Measurements from ENCODE around the gene C12orf76.
"Not testable (repeated sequence)": the region's sequence is repeated elsewhere in the genome, so short reads cannot be mapped to it uniquely, and the experiment has no call there.

The C12orf76 gene

DNA sequence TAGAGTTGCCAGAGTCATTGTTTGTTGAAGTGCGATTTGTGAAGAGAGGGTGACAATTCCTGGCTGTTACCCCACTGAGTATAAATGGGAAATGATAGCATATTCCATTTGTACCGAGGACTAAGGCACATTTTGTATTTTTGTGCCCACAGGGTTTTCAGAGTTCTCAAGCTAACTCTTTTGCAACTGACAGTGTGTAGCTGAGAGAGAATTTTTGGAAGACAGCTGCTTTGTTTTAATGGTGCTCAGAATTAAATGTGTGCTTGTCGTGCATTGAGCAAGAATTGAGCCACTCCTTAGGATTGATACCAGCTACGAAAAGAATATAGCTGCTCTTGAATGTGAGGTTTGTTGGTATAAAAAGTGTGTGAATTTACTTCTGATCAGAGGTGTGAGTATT is 27.4 kb downstream of the C12orf76 start:
- Mint-ChIP-seq H3K4me1 (no peaks in the 10 kb centered on the region), H3K4me3 (no peak overlapping the region), H3K9me3 (no peaks in the 10 kb centered on the region), H3K36me3 (ENCODE audit: low read depth) (peaks cover 44% of the 10 kb centered on the region), H3K27me3 (no peaks in the 10 kb centered on the region), H3K27ac (no peak overlapping the region)
- DNase-seq (no peak), ATAC-seq (no peak)

DNA sequence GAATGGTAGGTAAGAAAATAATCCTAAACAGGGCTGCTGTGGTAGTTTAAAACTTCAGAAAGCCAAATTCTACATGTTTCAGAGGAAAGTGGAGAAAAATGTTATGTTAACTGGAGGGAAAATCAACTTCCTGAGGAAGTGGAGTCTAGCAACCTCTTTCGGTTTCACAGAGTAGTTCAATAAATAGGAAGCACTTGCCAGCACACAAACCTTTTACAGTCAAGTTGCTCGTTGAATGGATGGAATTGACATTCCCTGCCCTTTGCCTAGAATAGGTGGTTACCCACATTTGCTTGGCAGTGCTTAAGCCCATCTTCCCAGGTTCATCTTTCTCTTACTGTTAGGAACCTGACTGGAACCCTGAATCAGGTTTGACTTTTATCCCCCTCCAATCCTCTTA is 33.2 kb downstream of the C12orf76 start:
- H3K9me3 Mint-ChIP-seq = no peaks in the 10 kb centered on the region
- ATAC-seq (no peak), DNase-seq (no peak)
- peaks cover 44% of the 10 kb centered on the region for H3K36me3 Mint-ChIP-seq (ENCODE audit: low read depth)
- H3K27me3 Mint-ChIP-seq = no peaks in the 10 kb centered on the region
- H3K4me1 Mint-ChIP-seq = peaks cover 47% of the 10 kb centered on the region
- H3K4me3 Mint-ChIP-seq = no peak overlapping the region
- peak overlapping the region; percentile 64 for H3K27ac Mint-ChIP-seq

DNA sequence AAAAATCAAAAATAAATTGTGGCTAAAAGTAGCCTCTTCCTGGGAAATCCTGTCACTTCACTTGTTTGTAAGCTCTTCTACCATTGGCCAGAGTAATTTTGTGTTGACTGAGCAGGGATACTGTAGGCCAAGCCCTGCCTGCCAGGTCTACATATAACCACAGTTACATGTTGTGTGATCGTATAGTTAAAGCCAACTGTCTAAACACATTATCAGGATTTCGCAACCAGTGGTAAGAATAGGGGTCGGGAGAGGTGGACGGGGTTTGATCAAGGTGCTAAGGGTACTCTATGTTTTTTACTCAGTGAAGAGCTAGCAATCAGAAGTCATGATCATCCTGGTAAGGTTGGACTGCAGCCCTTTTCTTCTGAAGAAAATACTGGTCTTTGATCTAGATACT is 35.7 kb downstream of the C12orf76 start:
- Mint-ChIP-seq H3K27me3 (no peaks in the 10 kb centered on the region), H3K4me1 (peaks cover 71% of the 10 kb centered on the region), H3K36me3 (ENCODE audit: low read depth) (peaks cover 31% of the 10 kb centered on the region), H3K27ac (peak overlapping the region; percentile 78), H3K9me3 (peaks cover 4% of the 10 kb centered on the region), H3K4me3 (no peak overlapping the region)
- DNase-seq (no peak), ATAC-seq (no peak)

DNA sequence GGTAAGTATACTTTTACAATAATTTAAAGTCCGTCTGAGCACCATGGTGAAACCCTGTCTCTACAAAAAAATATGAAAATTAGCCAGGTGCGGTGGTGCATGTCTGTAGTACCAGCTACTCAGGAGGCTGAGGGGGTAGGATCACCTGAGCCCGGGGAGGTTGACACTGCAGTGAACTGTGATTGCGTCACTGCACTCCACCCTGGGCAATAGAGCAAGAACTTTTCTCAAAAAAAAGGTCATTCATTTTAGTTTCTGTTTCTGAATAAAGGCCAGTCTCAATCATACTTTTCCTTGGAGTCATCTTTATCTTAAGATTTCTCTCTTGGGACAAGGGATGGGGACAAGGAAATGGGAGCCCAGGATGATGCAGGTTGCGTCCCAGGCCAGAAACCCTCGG is 36.2 kb downstream of the C12orf76 start:
- H3K27ac Mint-ChIP-seq = peak overlapping the region; percentile 78
- H3K27me3 Mint-ChIP-seq = no peaks in the 10 kb centered on the region
- peaks cover 73% of the 10 kb centered on the region for H3K4me1 Mint-ChIP-seq
- H3K36me3 Mint-ChIP-seq (ENCODE audit: low read depth) = peaks cover 29% of the 10 kb centered on the region
- peak overlapping the region; percentile 13 for H3K4me3 Mint-ChIP-seq
- ATAC-seq = peak; percentile 70
- peaks cover 4% of the 10 kb centered on the region for H3K9me3 Mint-ChIP-seq
- peak; percentile 25 for DNase-seq

DNA sequence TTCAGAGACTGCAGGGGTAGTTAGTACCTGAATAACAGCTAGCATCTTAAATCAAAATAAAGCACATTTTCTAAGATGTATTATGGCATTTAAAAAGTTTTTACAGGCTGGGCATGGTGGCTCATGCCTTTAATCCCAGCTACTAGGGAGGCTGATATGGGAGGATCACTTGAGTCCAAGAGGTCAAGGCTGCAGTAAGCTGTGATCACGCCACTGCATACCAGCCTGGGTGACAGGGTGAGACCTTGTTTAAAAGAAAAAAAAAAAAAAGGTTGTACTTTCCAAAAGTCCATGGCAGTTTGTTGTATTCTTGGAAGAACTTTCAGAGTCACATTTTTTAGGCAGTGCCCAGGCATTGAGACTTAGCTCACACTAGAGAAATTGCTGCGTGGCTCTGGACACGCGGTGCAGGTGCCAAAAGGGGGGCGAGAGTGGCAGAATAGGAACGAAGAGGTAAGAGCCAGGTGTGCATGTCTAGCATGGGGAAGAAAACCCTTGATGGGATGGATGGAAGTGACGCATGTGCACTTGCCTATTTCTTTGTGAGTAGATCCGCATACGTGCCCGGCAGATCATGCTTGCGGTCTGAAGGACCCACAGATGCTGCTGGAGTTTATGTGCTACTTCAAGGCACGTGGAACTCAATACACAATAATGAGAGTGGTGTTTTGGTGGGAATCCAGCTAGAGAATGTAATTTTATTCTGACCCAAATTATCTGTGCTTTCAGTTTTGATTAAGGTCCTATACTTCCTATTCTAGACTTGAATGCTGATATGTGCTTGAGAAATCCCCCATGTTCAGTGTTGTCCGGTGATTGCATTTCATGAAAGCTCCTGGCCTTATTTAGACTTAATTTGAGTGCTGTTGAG is 37.2 kb downstream of the C12orf76 start:
- Mint-ChIP-seq H3K9me3 (peaks cover 4% of the 10 kb centered on the region), H3K27me3 (no peaks in the 10 kb centered on the region), H3K4me1 (peaks cover 83% of the 10 kb centered on the region), H3K4me3 (peak overlapping the region; percentile 5), H3K27ac (peak overlapping the region; percentile 33), H3K36me3 (ENCODE audit: low read depth) (peaks cover 32% of the 10 kb centered on the region)
- no peak for ATAC-seq
- DNase-seq = no peak

DNA sequence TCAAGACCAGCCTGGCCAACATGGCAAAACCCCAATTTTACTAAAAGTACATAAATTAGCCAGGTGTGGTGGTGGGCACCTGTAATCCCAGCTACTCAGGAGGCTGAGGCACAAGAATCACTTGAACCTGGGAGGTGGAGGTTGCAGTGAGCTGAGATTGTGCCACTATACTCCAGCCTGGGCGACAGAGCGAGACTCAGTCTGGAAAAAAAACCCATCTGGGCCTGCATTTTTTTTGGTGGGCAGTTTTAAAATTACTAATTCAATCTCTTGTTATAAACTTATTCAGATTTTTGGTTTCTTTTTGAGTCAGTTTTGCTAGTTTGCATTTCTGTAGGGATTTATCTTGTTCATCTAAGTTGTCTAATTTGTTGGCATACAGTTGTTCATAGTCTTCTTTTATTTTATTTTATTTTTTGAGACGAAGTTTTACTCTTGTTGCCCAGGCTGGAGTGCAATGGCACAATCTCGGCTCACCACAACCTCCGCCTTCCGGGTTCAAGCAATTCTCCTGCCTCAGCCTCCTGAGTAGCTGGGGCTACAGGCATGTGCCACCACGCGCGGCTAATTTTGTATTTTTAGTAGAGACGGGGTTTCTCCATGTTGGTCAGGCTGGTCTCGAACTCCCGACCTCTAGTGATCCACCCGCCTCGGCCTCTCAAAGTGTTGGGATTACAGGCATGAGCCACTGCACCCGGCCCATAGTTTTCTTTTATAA is 39.5 kb downstream of the C12orf76 start:
- Mint-ChIP-seq H3K4me3 (peak overlapping the region; percentile 36), H3K36me3 (ENCODE audit: low read depth) (peaks cover 28% of the 10 kb centered on the region), H3K4me1 (peaks cover 90% of the 10 kb centered on the region), H3K27ac (peak overlapping the region; percentile 57)
- peak; percentile 16 for ATAC-seq
- not testable (repeated sequence) for H3K27me3 Mint-ChIP-seq, DNase-seq, H3K9me3 Mint-ChIP-seq

DNA sequence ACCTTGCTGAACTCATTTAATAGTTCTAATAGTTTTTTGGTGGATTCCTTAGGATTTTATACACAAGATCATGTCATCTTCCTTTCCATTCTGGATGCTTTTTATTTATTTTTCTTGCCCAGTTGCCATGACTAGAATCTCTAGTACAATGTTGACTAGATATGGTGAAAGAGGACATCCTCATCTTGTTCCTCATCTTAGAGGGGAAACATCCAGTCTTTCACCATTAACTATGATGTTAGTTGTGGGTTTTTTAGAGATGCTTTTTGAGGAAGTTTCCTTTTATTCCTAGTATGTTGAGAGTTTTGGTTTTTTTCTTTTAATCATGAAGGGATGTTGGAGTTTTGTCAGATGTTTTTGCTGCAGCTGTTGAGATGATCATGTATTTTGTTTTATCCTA is 40.4 kb downstream of the C12orf76 start:
- ATAC-seq (no peak), DNase-seq (no peak)
- H3K27me3 Mint-ChIP-seq = no peaks in the 10 kb centered on the region
- peaks cover 4% of the 10 kb centered on the region for H3K9me3 Mint-ChIP-seq
- H3K4me3 Mint-ChIP-seq = no peak overlapping the region
- peaks cover 95% of the 10 kb centered on the region for H3K4me1 Mint-ChIP-seq
- peaks cover 29% of the 10 kb centered on the region for H3K36me3 Mint-ChIP-seq (ENCODE audit: low read depth)
- peak overlapping the region; percentile 67 for H3K27ac Mint-ChIP-seq

DNA sequence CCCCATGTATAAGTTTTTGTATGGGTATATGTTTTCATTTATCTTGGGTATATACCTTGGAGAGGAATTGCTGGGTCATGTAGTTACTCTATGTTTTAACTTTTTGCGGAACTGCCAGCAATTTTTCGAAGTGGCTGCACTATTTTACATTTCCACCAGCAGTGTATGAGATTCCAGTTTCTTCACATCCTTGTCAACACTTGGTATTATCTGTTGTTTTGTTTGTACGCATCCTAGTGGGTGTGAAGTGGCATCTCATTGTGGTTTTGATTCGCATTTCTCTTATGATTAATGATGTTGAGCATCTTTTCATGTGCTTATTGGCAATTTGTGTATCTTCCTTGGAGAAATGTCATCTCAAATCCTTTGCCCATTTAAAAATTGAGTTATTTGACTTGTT is 42.2 kb downstream of the C12orf76 start:
- peak overlapping the region; percentile 18 for H3K27ac Mint-ChIP-seq
- no peak for DNase-seq
- peaks cover 23% of the 10 kb centered on the region for H3K36me3 Mint-ChIP-seq (ENCODE audit: low read depth)
- no peak for ATAC-seq
- H3K27me3 Mint-ChIP-seq = no peaks in the 10 kb centered on the region
- no peak overlapping the region for H3K4me3 Mint-ChIP-seq
- H3K4me1 Mint-ChIP-seq = peaks cover 94% of the 10 kb centered on the region
- H3K9me3 Mint-ChIP-seq = peaks cover 4% of the 10 kb centered on the region

DNA sequence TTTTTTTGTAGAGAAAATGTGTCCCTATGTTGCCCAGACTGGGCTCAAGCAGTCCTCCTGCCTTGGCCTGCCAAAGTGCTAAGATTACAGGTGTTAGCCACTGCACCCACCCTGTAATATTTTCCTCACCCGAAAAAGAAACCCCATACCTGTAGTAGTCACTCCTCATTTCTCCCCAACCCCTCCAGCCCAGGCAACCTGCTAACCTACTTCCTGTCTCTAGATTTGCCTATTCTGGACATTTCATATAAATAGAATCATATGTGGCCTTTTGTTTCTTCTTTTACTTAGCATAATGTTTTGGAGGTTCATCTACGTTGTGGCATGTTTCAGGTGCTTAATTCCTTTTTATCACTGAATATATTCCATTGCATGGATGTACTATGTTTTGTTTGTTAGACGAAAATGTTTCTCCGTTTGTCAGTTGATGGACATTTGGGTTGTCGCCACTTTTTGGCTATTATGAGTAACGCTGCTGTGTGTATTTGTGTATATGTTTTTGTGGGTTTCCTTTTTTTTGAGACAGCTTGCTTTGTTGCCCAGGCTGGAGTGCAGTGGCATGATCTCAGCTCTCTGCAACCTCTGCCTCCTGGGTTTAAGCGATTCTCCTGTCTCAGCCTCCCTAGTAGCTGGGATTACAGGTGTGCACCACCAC is 42.9 kb downstream of the C12orf76 start:
- DNase-seq (no peak), ATAC-seq (peak; percentile 61)
- peak overlapping the region; percentile 33 for H3K4me3 Mint-ChIP-seq
- no peaks in the 10 kb centered on the region for H3K27me3 Mint-ChIP-seq
- H3K36me3 Mint-ChIP-seq (ENCODE audit: low read depth) = peaks cover 23% of the 10 kb centered on the region
- H3K27ac Mint-ChIP-seq = peak overlapping the region; percentile 84
- peaks cover 94% of the 10 kb centered on the region for H3K4me1 Mint-ChIP-seq
- H3K9me3 Mint-ChIP-seq = peaks cover 4% of the 10 kb centered on the region

DNA sequence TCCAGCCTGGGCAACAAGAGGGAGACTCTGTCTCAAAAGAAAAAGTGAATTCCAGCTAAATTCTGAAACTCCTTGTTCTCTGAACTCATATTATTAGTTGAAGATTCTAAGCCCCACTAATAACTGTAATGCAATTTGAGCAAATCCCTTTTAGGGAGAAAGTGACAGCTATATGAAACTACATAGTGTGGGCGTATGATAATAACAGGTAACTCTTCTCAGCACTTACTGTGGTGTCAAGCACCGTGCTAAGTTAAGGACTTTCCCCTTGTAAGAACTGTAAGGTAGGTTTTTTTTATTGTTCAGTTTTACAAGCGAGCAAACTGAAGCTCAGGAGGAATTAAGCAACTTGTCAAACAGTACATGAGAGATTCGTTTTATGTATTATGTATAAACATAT is 43.7 kb downstream of the C12orf76 start:
- H3K27ac Mint-ChIP-seq = peak overlapping the region; percentile 84
- peaks cover 22% of the 10 kb centered on the region for H3K36me3 Mint-ChIP-seq (ENCODE audit: low read depth)
- H3K4me3 Mint-ChIP-seq = peak overlapping the region; percentile 33
- peak; percentile 78 for ATAC-seq
- no peaks in the 10 kb centered on the region for H3K27me3 Mint-ChIP-seq
- H3K9me3 Mint-ChIP-seq = peaks cover 4% of the 10 kb centered on the region
- no peak for DNase-seq
- H3K4me1 Mint-ChIP-seq = peaks cover 93% of the 10 kb centered on the region

DNA sequence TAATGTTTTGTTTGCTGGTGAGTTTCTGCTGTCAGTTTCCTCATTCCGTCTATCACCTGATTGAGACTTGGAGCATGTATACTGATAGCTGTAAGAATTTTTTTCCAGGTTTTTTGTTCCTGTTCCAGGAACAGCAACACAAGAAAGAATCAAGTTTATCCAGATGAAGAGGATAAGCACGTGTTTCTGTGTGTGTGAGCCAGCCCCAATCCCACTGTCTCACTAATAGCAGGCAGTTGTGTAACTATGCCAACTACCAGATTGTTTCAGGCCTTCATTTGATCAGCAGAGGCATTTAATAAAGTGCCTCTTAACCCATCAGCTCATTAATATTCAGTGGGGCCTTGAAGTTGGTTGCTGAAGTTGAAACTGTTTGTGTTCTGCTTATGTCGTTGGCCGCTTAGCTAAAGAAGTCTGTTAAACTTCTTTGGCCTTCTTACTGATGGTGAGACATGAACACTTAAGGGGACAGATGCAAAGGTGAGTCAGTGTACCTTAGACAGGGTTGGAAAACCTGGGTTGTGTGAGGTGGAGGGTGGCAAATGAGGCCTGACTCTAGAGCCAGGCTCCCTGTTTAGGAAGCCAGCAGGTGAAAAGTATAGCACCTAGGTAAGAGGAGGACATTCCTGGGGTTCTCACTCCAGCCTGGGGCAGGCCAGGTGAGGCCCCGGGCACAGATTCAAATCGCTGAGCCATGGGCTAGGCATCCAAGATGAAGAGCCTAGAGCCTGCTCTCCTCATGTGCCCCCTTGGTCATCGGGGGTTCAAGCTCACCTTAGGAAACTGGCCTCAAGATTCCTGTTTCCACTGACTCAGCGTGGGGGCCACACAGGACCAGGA is 45.4 kb downstream of the C12orf76 start:
- Mint-ChIP-seq H3K36me3 (ENCODE audit: low read depth) (peaks cover 19% of the 10 kb centered on the region), H3K4me3 (no peak overlapping the region), H3K9me3 (peaks cover 3% of the 10 kb centered on the region), H3K27me3 (no peaks in the 10 kb centered on the region), H3K27ac (peak overlapping the region; percentile 75), H3K4me1 (peaks cover 88% of the 10 kb centered on the region)
- ATAC-seq = no peak
- no peak for DNase-seq

DNA sequence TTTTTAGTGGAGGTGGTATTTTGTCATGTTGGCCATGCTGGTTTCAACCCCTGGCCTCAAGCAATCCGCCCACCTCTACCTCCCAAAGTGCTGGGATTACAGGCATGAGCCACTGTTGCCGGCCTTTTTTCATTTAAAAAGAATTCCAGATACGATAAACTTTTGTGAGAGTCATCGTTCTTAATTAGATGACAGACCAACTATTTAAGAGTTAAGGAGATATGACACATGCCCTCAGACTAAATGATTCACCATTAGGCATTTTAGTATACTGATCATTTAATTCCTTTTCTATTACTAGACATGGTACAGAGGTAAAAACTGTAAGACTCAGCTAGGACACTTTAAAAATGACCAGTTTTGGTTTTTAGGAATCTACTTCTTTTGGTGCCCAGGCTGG is 46.7 kb downstream of the C12orf76 start:
- Mint-ChIP-seq H3K4me1 (peaks cover 85% of the 10 kb centered on the region), H3K27ac (no peak overlapping the region), H3K4me3 (no peak overlapping the region), H3K9me3 (no peaks in the 10 kb centered on the region), H3K36me3 (ENCODE audit: low read depth) (peaks cover 11% of the 10 kb centered on the region), H3K27me3 (no peaks in the 10 kb centered on the region)
- no peak for DNase-seq
- ATAC-seq = no peak

DNA sequence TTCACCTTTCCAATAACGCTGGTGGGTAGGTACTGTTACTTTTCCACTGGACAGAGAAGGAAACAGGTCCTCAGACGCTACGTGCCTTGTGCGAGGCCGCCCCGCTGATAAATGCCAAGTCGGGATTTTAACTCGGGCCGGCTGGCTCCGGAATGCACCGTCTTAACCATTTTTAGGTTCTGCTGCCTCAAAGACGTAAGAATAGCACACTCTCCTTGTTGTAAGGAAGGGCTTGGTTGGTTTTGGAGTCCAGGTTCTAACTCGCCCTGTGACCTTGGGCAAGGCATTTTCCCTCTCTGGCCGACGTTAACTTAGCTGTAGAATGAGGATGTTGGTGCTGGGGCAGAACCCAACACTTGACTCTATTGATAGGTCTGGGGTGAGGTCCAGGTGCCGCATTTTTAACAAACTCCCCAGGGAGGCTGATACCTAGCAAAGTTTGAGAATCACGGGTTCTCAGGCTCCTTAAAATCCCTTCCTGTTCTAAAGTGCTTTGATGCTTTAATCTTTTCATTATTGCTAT is 48.3 kb downstream of the C12orf76 start:
- no peaks in the 10 kb centered on the region for H3K27me3 Mint-ChIP-seq
- peaks cover 7% of the 10 kb centered on the region for H3K36me3 Mint-ChIP-seq (ENCODE audit: low read depth)
- H3K4me3 Mint-ChIP-seq = peak overlapping the region; percentile 93
- H3K9me3 Mint-ChIP-seq = no peaks in the 10 kb centered on the region
- ATAC-seq (no peak), DNase-seq (no peak)
- H3K4me1 Mint-ChIP-seq = peaks cover 74% of the 10 kb centered on the region
- H3K27ac Mint-ChIP-seq = peak overlapping the region; percentile 93

DNA sequence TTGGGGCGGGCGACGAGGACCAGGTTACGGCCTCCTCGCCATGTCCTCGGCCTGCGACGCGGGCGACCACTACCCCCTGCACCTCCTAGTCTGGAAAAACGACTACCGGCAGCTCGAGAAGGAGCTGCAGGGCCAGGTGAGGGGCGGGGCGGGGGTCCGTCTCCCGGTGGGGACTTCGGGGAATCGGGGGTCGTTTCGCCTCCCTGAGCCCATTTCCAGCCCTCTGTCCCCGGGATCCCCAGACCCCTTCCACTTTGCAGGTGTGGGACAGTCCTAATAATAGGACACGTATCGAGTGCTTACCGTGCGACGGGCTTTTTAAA is 48.7 kb downstream of the C12orf76 start:
- Mint-ChIP-seq H3K36me3 (ENCODE audit: low read depth) (peaks cover 7% of the 10 kb centered on the region), H3K4me3 (peak overlapping the region; percentile 93), H3K9me3 (no peaks in the 10 kb centered on the region), H3K27ac (peak overlapping the region; percentile 93), H3K27me3 (no peaks in the 10 kb centered on the region), H3K4me1 (peaks cover 73% of the 10 kb centered on the region)
- ATAC-seq = no peak
- no peak for DNase-seq
